ENCODE data around the gene DCST2. TPM values are rescaled to one million over a fixed set of nuclear protein-coding genes. Genes with fewer than 3 reads are reported as not detected.

Gene DCST2
- total and polyA plus RNA-seq, 12 donors, result 0.14 to 15.2 (median 1.1) TPM; not detected in 2

- no peak for TF ChIP-seq CTCF (IDR thresholded peaks at IDR 0.05)
- TF ChIP-seq POLR2A (IDR thresholded peaks at IDR 0.05), result no peak
- Histone ChIP-seq H3K36me3 (replicated peaks in 1 of 2) (no peaks in the 10 kb centered on the region), H3K9me3 (replicated peaks in 1 of 3) (no peaks in the 10 kb centered on the region), H3K27ac (no peak overlapping the region), H3K4me3 (no peak overlapping the region), H3K27me3 (peaks cover 17% of the 10 kb centered on the region), H3K4me1 (replicated peaks in 1 of 2) (peaks cover 29 to 34% of the 10 kb centered on the region in 2 donors)
- 75 to 90% (median 80%) methylated on average over 1 of the region's 1 CpG for WGBS, 4 donors
- no peak for DNase-seq
- intact Hi-C loops (cut with DNase I), result no loop called here
These were observed 42.8 kb upstream of the DCST2 start for GRCh38 chr1:155076371-155076770.

DNA sequence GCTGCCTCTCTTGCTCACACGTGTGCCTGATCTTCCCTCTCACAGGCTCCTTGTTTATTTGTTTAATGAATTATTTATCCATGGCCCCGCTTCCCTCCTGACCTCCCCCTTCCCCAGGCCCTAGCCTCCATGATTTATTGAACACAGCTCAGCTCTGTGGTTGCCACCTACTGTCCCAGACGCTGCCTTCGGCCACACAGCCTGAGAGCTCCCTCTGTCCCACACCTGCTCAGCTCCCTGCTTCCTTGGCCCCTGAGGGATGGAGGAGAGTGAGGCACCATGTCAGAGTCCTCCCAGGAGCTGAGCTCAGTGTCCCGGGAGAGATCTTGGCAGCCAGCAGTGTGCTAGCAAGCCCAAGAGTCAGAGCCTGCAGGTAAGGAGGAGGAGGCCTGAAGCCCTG lies 42.0 kb upstream of the DCST2 start:
- DNase-seq, result no peak
- 52 to 66% (median 59%) methylated on average over 5 of the region's 5 CpGs for WGBS, 4 donors
- no peaks in the 10 kb centered on the region for H3K36me3 ChIP-seq (replicated peaks in 1 of 2)
- H3K9me3 ChIP-seq (replicated peaks in 1 of 3), result no peaks in the 10 kb centered on the region
- TF ChIP-seq POLR2A (IDR thresholded peaks at IDR 0.05) (no peak), CTCF (IDR thresholded peaks at IDR 0.05) (no peak)
- no peak overlapping the region for H3K27ac ChIP-seq
- peaks cover 30 to 32% of the 10 kb centered on the region in 2 donors for H3K4me1 ChIP-seq (replicated peaks in 1 of 2)
- intact Hi-C loops (cut with DNase I), result no loop called here
- peaks cover 8% of the 10 kb centered on the region for H3K27me3 ChIP-seq
- H3K4me3 ChIP-seq, result no peak overlapping the region

GRCh38 chr1:155073377-155074242 lies 40.0 kb upstream of the DCST2 start:
- H3K27me3 ChIP-seq, result no peaks in the 10 kb centered on the region
- TF ChIP-seq CTCF (IDR thresholded peaks at IDR 0.05) (no peak), POLR2A (IDR thresholded peaks at IDR 0.05) (no peak)
- intact Hi-C loops (cut with DNase I), result no loop called here
- peaks cover 16 to 30% of the 10 kb centered on the region in 2 donors for H3K4me1 ChIP-seq (replicated peaks in 1 of 2)
- no peak overlapping the region for H3K27ac ChIP-seq
- no peaks in the 10 kb centered on the region for H3K36me3 ChIP-seq (replicated peaks in 1 of 2)
- no peak overlapping the region for H3K4me3 ChIP-seq
- DNase-seq, result no peak
- no peaks in the 10 kb centered on the region for H3K9me3 ChIP-seq (replicated peaks in 1 of 3)
- WGBS, 4 donors, result 91 to 100% (median 94%) methylated on average over 2 to 3 of the region's 3 CpGs

DNA sequence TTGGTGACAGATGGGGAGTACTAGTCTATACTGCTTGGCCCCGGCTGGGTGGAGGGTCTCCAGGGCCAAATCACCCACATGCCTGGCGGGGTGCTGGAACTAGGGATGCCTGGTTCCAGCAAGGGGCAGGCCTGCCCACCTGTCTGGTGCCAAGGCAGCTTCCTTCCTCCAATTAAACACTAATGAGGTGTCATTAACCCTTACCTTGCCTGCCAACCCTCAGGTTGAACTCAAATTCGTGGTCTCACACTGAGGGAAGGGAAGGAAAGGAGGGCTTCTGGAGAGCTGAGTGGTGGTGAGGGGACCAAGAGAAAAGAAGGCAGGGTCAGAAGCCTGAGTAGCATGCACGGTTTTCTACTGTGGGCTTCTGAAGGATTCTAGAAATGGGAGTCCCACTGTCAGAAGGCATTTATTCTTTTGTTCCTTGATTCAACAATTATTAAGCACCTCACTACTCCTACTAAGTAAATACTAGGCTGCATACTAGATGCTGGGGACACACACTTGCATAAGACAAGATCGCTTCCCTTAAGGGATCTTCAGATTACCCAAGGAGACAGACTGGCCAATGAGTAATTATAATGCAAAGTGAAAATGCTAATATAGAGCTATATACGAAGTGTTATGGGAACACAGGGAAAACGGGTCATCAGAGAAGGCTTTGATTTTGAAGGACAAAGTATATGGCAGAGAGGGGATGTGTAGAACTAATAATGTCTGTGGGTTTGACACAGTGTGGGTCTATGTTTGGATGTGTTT lies 39.1 kb upstream of the DCST2 start:
- Histone ChIP-seq H3K4me1 (replicated peaks in 1 of 2) (peaks cover 13 to 24% of the 10 kb centered on the region in 2 donors), H3K27me3 (no peaks in the 10 kb centered on the region), H3K36me3 (replicated peaks in 1 of 2) (no peaks in the 10 kb centered on the region), H3K27ac (no peak overlapping the region), H3K4me3 (no peak overlapping the region), H3K9me3 (replicated peaks in 1 of 3) (no peaks in the 10 kb centered on the region)
- WGBS, 4 donors, result 48 to 73% (median 70%) methylated on average over 5 to 7 of the region's 7 CpGs
- no peak for TF ChIP-seq CTCF (IDR thresholded peaks at IDR 0.05)
- TF ChIP-seq POLR2A (IDR thresholded peaks at IDR 0.05), result no peak
- intact Hi-C loops (cut with DNase I), result no loop called here
- DNase-seq, result no peak
